ENCODE results near the gene PSMB10. TPM values are rescaled to one million over a fixed set of nuclear protein-coding genes. Genes with fewer than 3 reads are reported as not detected.

Gene PSMB10
- total and polyA plus RNA-seq, 2 of the 4 experiments (the other 2 are of a cell fraction): 28.7 to 36.7 TPM

GRCh38 chr16:67949645-67950044, 13.0 kb upstream of the PSMB10 start:
- WGBS, 2 experiments (ENCODE audit: extremely low coverage in 2 of 2, insufficient read length in 1 of 2): 93% methylated on average over 6 of the region's 11 CpGs; no CpG with 5 or more reads in 1 of the 2 experiments
- Histone ChIP-seq H3K27me3 (ENCODE audit: control insufficient read depth, insufficient read depth, low read length) (no peaks in the 10 kb centered on the region), H3K4me1 (ENCODE audit: control insufficient read depth, insufficient read depth, low read length) (peaks cover 3% of the 10 kb centered on the region; the same call in 1 of the 2 replicates), H3K9ac (ENCODE audit: low read depth, low read length) (no peak overlapping the region), H2BK15ac (ENCODE audit: low read depth, low read length) (no peak overlapping the region), H3K4me3 (ENCODE audit: insufficient read depth, low read depth, low read length) (no peak overlapping the region), H3K79me1 (ENCODE audit: low read depth in 1 of 2, low read length in 2 of 2) (peaks cover 30 to 85% of the 10 kb centered on the region in 2 experiments), H3K4me2 (ENCODE audit: low read depth, low read length) (no peak overlapping the region), H2AK5ac (ENCODE audit: low read depth, low read length) (no peak overlapping the region), H2AK9ac (replicated peaks; ENCODE audit: low read depth, low read length, poor library complexity) (no peak overlapping the region), H3K23ac (ENCODE audit: low read depth, low read length) (no peak overlapping the region), H4K91ac (ENCODE audit: insufficient read depth, low read depth, low read length) (no peak overlapping the region), H4K8ac (ENCODE audit: low read depth in 2 of 2, low read length in 2 of 2) (no peak overlapping the region), H3K18ac (ENCODE audit: low read depth, low read length) (no peak overlapping the region), H3K27ac (ENCODE audit: insufficient read depth, low read length) (no peak overlapping the region), H3K9me3 (ENCODE audit: control insufficient read depth, insufficient read depth, low read length) (no peaks in the 10 kb centered on the region), H2AFZ (replicated peaks; ENCODE audit: low read length, poor library complexity) (no peak overlapping the region), H2BK5ac (ENCODE audit: low read depth, low read length, poor library complexity, severe bottlenecking) (no peak overlapping the region), H3K4ac (ENCODE audit: low read depth, low read length) (no peak overlapping the region), H3K56ac (ENCODE audit: extremely low read depth, insufficient read depth, low read length) (no peak overlapping the region), H3K9me1 (ENCODE audit: insufficient read depth, low read length) (no peaks in the 10 kb centered on the region), H3K14ac (replicated peaks; ENCODE audit: low read depth, low read length) (no peak overlapping the region), H4K20me1 (ENCODE audit: insufficient read depth, low read length) (peaks cover 52% of the 10 kb centered on the region), H4K5ac (ENCODE audit: low read depth, low read length) (no peak overlapping the region), H2BK120ac (ENCODE audit: low read depth, low read length) (no peak overlapping the region), H2BK20ac (ENCODE audit: low read depth, low read length) (no peak overlapping the region), H3K36me3 (ENCODE audit: control insufficient read depth, insufficient read depth, low read length) (peaks cover 92% of the 10 kb centered on the region)
- ChIA-PET POLR2A (ENCODE audit: unreplicated experiment) (no interaction called here), CTCF (no interaction called here)
- ATAC-seq (ENCODE audit: low read depth) (no peak), DNase-seq (no peak)
- no peak for TF ChIP-seq POLR2A (IDR thresholded peaks at IDR 0.05; ENCODE audit: low read depth, low read length)
- TF ChIP-seq RFX5 (IDR thresholded peaks at IDR 0.05; ENCODE audit: low read depth, low read length): no peak
- no peak for TF ChIP-seq CTCF (conservative IDR thresholded peaks at IDR 0.05; ENCODE audit: low read depth, low read length)
- TF ChIP-seq FOS (IDR thresholded peaks at IDR 0.05; ENCODE audit: low read depth, low read length): no peak
- no peak for TF ChIP-seq RAD21 (IDR thresholded peaks at IDR 0.05; ENCODE audit: low read length)
- TF ChIP-seq MAZ (IDR thresholded peaks at IDR 0.05; ENCODE audit: borderline replicate concordance, low read depth, low read length): no peak
- TF ChIP-seq USF2 (IDR thresholded peaks at IDR 0.05; ENCODE audit: low read depth, low read length): no peak
- no peak for TF ChIP-seq SMC3 (IDR thresholded peaks at IDR 0.05; ENCODE audit: low read depth, low read length)
- TF ChIP-seq MAFK (IDR thresholded peaks at IDR 0.05; ENCODE audit: low read depth, low read length): no peak
- dilution Hi-C loops (cut with HindIII; ENCODE audit: low sequenced_read_pairs, unreplicated experiment): no loop called here
- BruUV-seq (replicated peaks): no TSS peak
- intact Hi-C loops (cut with micrococcal nuclease): no loop called here
- in situ Hi-C loops (cut with MboI; ENCODE audit: low sequenced_read_pairs): loop anchor here (25.0 kb wide), 1 partner anchor 412 kb away; the partner anchor contains the start of gene RIPOR1

Data from IMR-90 (cell line).